ENCODE measurements around the gene LRIT3.

The LRIT3 gene

GRCh38 chr4:109890076-109890475 lies 42.2 kb downstream of the LRIT3 start:
- ATAC-seq, result no peak
- no peak for TF ChIP-seq PPARA (CRISPR knock-in tag; IDR thresholded peaks at IDR 0.05; ENCODE audit: borderline replicate concordance)
- no peak for TF ChIP-seq ARNTL (CRISPR knock-in tag; IDR thresholded peaks at IDR 0.05; ENCODE audit: borderline replicate concordance, low read depth)
- TF ChIP-seq ESRRG (CRISPR knock-in tag; IDR thresholded peaks at IDR 0.05), result no peak
- no peak for TF ChIP-seq CREB5 (CRISPR knock-in tag; IDR thresholded peaks at IDR 0.05; ENCODE audit: low read depth)
- no peak for TF ChIP-seq GLIS3 (CRISPR knock-in tag; IDR thresholded peaks at IDR 0.05)
- TF ChIP-seq PATZ1 (CRISPR knock-in tag; IDR thresholded peaks at IDR 0.05; ENCODE audit: borderline replicate concordance), result no peak
- no peak for TF ChIP-seq SNAI2 (CRISPR knock-in tag; IDR thresholded peaks at IDR 0.05)
- TF ChIP-seq TCF4 (CRISPR knock-in tag; IDR thresholded peaks at IDR 0.05; ENCODE audit: borderline replicate concordance), result no peak
- no peak for TF ChIP-seq OSR1 (CRISPR knock-in tag; IDR thresholded peaks at IDR 0.05)
- TF ChIP-seq ZNF565 (CRISPR knock-in tag; conservative IDR thresholded peaks at IDR 0.05; ENCODE audit: low read depth), result no peak
- TF ChIP-seq TSHZ2 (CRISPR knock-in tag; IDR thresholded peaks at IDR 0.05), result no peak
- no peak for TF ChIP-seq ZFP30 (CRISPR knock-in tag; IDR thresholded peaks at IDR 0.05)
- no peak for TF ChIP-seq ZFP3 (CRISPR knock-in tag; IDR thresholded peaks at IDR 0.05)
- no peak for TF ChIP-seq CSDC2 (CRISPR knock-in tag; IDR thresholded peaks at IDR 0.05)
- no peak for TF ChIP-seq POU6F1 (CRISPR knock-in tag; IDR thresholded peaks at IDR 0.05; ENCODE audit: borderline replicate concordance, low read depth)
- no peak for TF ChIP-seq ZNF70 (CRISPR knock-in tag; IDR thresholded peaks at IDR 0.05)

GRCh38 chr4:109902559-109903251 lies 54.8 kb downstream of the LRIT3 start:
- TF ChIP-seq PATZ1 (CRISPR knock-in tag; IDR thresholded peaks at IDR 0.05; ENCODE audit: borderline replicate concordance), result no peak
- no peak for TF ChIP-seq ZFP30 (CRISPR knock-in tag; IDR thresholded peaks at IDR 0.05)
- TF ChIP-seq OSR1 (CRISPR knock-in tag; IDR thresholded peaks at IDR 0.05), result no peak
- TF ChIP-seq POU6F1 (CRISPR knock-in tag; IDR thresholded peaks at IDR 0.05; ENCODE audit: borderline replicate concordance, low read depth), result no peak
- no peak for TF ChIP-seq ZNF565 (CRISPR knock-in tag; conservative IDR thresholded peaks at IDR 0.05; ENCODE audit: low read depth)
- no peak for TF ChIP-seq TSHZ2 (CRISPR knock-in tag; IDR thresholded peaks at IDR 0.05)
- no peak for TF ChIP-seq CREB5 (CRISPR knock-in tag; IDR thresholded peaks at IDR 0.05; ENCODE audit: low read depth)
- no peak for TF ChIP-seq ISL1 (CRISPR knock-in tag; IDR thresholded peaks at IDR 0.05)
- no peak for TF ChIP-seq CSDC2 (CRISPR knock-in tag; IDR thresholded peaks at IDR 0.05)
- no peak for ATAC-seq

Data from SK-N-SH treated with all-trans-retinoic acid at 6 μM for 48 hours (cell line).